Transverse colon (tissue), 4 donors: ENCODE results near the gene GABBR2. TPM values are rescaled to one million over a fixed set of nuclear protein-coding genes. Genes with fewer than 3 reads are reported as not detected.

ENCODE experiments used
- DNase-seq: peaks from one replicate; pipeline ENCODE4 v3.0.0-alpha.2; 2019
- H3K27ac ChIP-seq, 4 donors: fragments of 200-600 bp; sonication (generic); 2 replicates each; pipeline ENCODE4 v1.5.1; 2016 to 2018; ENCODE audit warnings: inconsistent platforms in 4 of 4
- H3K27me3 ChIP-seq: fragments of 200-600 bp; sonication (generic); 2 replicates; pipeline ENCODE4 v1.5.1; 2017; ENCODE audit warnings: inconsistent platforms
- H3K36me3 ChIP-seq, 4 donors: fragments of 200-600 bp; sonication (generic); 2 replicates each; pipeline ENCODE4 v1.5.1; 2017 to 2019; ENCODE audit warnings: inconsistent platforms in 4 of 4
- H3K4me1 ChIP-seq, 4 donors: fragments of 200-600 bp; sonication (generic); 2 replicates each; pipeline ENCODE4 v1.5.1; 2017 to 2020; ENCODE audit warnings: inconsistent platforms in 4 of 4
- H3K4me3 ChIP-seq, 4 donors: fragments of 200-600 bp; sonication (generic); 1 replicate in 1 of 4; 2 replicates in 3 of 4; pipeline versions ENCODE4 v1.5.1 to v1.6.1; 2017 to 2019; ENCODE audit warnings: inconsistent platforms in 4 of 4
- H3K9me3 ChIP-seq, 2 donors: fragments of 200-600 bp; sonication (generic); 2 replicates each; pipeline ENCODE4 v1.5.1; 2017 to 2019; ENCODE audit warnings: inconsistent platforms in 2 of 2
- CTCF ChIP-seq, 5 experiments: fragments of 200-600 bp in 3 of 5; fragments of 450-650 bp in 2 of 5; sonication (generic) in 3 of 5; IDR thresholded peaks; 1 replicate in 2 of 5; 2 replicates in 3 of 5; pipeline ENCODE4 v1.5.1; 2016 to 2017; ENCODE audit warnings: antibody characterized with exemption in 5 of 5, inconsistent platforms in 3 of 5, mild to moderate bottlenecking in 2 of 5, moderate library complexity in 1 of 5
- EP300 ChIP-seq: sonication (generic); formaldehyde crosslinking; IDR thresholded peaks from one replicate; pipeline ENCODE4 v1.6.1; 2017; ENCODE audit warnings: antibody characterized with exemption, low read depth
- POLR2A ChIP-seq: fragments of 450-650 bp; IDR thresholded peaks from one replicate; pipeline ENCODE4 v1.6.1; 2016; ENCODE audit warnings: antibody characterized with exemption, mild to moderate bottlenecking, moderate library complexity
- POLR2AphosphoS5 ChIP-seq, 3 donors: sonication (generic); formaldehyde crosslinking; IDR thresholded peaks; one replicate each; pipeline ENCODE4 v1.6.1; 2016; ENCODE audit warnings: antibody characterized with exemption in 3 of 3
- WGBS, 2 donors: methylation state at CpG; one replicate each; pipeline ENCODE4 v1.1.5; 2018; ENCODE audit warnings: low coverage in 1 of 2; 5-methylcytosine and 5-hydroxymethylcytosine counted together
- in situ Hi-C, 4 donors: fragments of 200-750 bp; cut with MboI; loops; one replicate each; pipeline versions ENCODE4 v1.15.0 to v1.15.1; 2017; ENCODE audit warnings: low sequenced_read_pairs in 3 of 4, low pct_ligation_motif_present in 1 of 4, low pct_unique_long_range_greater_than_20kb in 1 of 4
- intact Hi-C: fragments of 100-400 bp; cut with DNase I; formaldehyde crosslinking; loops from one replicate; pipeline ENCODE4 v1.15.1; 2023; ENCODE audit warnings: low total_unique reads
- total RNA-seq, 4 donors: library from RNA; depleted of rRNA; stranded (reverse); fragments of >200 nt; gene quantifications; one replicate each; pipeline ENCODE4 v1.1.0, GENCODE V29; 2016

GABBR2 gene
- total RNA-seq, 4 donors from 2014 or later: not detected

GRCh38 chr9:98298476-98298875 lies 410.3 kb downstream of the GABBR2 start:
- Histone ChIP-seq H3K4me1 (no peaks in the 10 kb centered on the region), H3K9me3 (no peaks in the 10 kb centered on the region), H3K4me3 (no peak overlapping the region), H3K27me3 (no peaks in the 10 kb centered on the region), H3K36me3 (no peaks in the 10 kb centered on the region), H3K27ac (no peak overlapping the region)
- in situ Hi-C loops (loop anchor here in 1 of 4 donors (25.0 kb wide), 1 partner anchor 586 kb away; no protein-coding TSS in a partner anchor), intact Hi-C loops (no loop called here)
- TF ChIP-seq CTCF (IDR thresholded peaks at IDR 0.05) (no peak), EP300 (no peak), POLR2AphosphoS5 (IDR thresholded peaks at IDR 0.05) (no peak), POLR2A (no peak)
- DNase-seq: no peak

GRCh38 chr9:98295824-98296223 lies 412.9 kb downstream of the GABBR2 start:
- H3K36me3 ChIP-seq: no peaks in the 10 kb centered on the region
- H3K4me1 ChIP-seq: no peaks in the 10 kb centered on the region
- no peak for DNase-seq
- H3K4me3 ChIP-seq: no peak overlapping the region
- intact Hi-C loops: no loop called here
- 86 to 89% methylated on average over 5 to 6 of the region's 6 CpGs for WGBS, 2 donors
- H3K9me3 ChIP-seq: no peaks in the 10 kb centered on the region
- no peak overlapping the region for H3K27ac ChIP-seq
- in situ Hi-C loops: loop anchor here in 1 of 4 donors (25.0 kb wide), 1 partner anchor 584 kb away; no protein-coding TSS in a partner anchor
- TF ChIP-seq EP300 (no peak), CTCF (IDR thresholded peaks at IDR 0.05) (no peak), POLR2A (no peak), POLR2AphosphoS5 (IDR thresholded peaks at IDR 0.05) (no peak)
- no peaks in the 10 kb centered on the region for H3K27me3 ChIP-seq

GRCh38 chr9:98291820-98292219 lies 416.9 kb downstream of the GABBR2 start:
- no peak overlapping the region for H3K27ac ChIP-seq
- no peak overlapping the region for H3K4me3 ChIP-seq
- TF ChIP-seq POLR2AphosphoS5 (IDR thresholded peaks at IDR 0.05) (no peak), EP300 (no peak)
- H3K4me1 ChIP-seq: no peaks in the 10 kb centered on the region
- intact Hi-C loops (no loop called here), in situ Hi-C loops (loop anchor here in 1 of 4 donors (25.0 kb wide), 1 partner anchor 580 kb away; no protein-coding TSS in a partner anchor)
- H3K27me3 ChIP-seq: no peaks in the 10 kb centered on the region
- DNase-seq: no peak
- no peaks in the 10 kb centered on the region for H3K36me3 ChIP-seq
- H3K9me3 ChIP-seq: no peaks in the 10 kb centered on the region
- 38 to 49% methylated on average over 3 to 5 of the region's 5 CpGs for WGBS, 2 donors

GRCh38 chr9:98290411-98290810 lies 418.3 kb downstream of the GABBR2 start:
- DNase-seq: no peak
- Histone ChIP-seq H3K27ac (no peak overlapping the region), H3K4me3 (no peak overlapping the region), H3K36me3 (no peaks in the 10 kb centered on the region), H3K27me3 (no peaks in the 10 kb centered on the region), H3K4me1 (no peaks in the 10 kb centered on the region), H3K9me3 (no peaks in the 10 kb centered on the region)
- intact Hi-C loops (no loop called here), in situ Hi-C loops (loop anchor here in 1 of 4 donors (25.0 kb wide), 1 partner anchor 578 kb away; no protein-coding TSS in a partner anchor)
- TF ChIP-seq POLR2AphosphoS5 (IDR thresholded peaks at IDR 0.05) (no peak), EP300 (no peak), POLR2A (no peak), CTCF (IDR thresholded peaks at IDR 0.05) (no peak)
- 91% methylated on average over 18 of the region's 18 CpGs; no CpG with 5 or more reads in 1 of the 2 donors for WGBS, 2 donors
